H1 (cell line): ENCODE data around the gene PRSS21. TPM values are rescaled to one million over a fixed set of nuclear protein-coding genes. Genes with fewer than 3 reads are reported as not detected.

Source experiments
- CTCF ChIA-PET: fragments of 300-600 bp; sonication (Branson Sonifier 250); formaldehyde crosslinking; loops from one replicate; lab custom pipeline; 2021; ENCODE audit not compliant: partially characterized antibody; lab: Charles Lee
- POLR2A ChIA-PET: fragments of 300-600 bp; sonication (Branson Sonifier 250); formaldehyde crosslinking; loops from one replicate; lab custom pipeline; 2021; ENCODE audit warnings: inconsistent platforms; ENCODE audit not compliant: partially characterized antibody; lab: Charles Lee
- DNase-seq, 2 experiments: peaks; one replicate each; pipeline versions ENCODE4 v3.0.0 to v3.0.0-alpha.2; 2010 to 2022; ENCODE audit warnings: low spot score in 2 of 2, low read depth in 1 of 2, mixed read lengths in 1 of 2
- FAIRE-seq: peaks from 2 replicates; lab custom pipeline; 2011; peaks lifted over from hg19 to GRCh38; lab: Jason Lieb, UNC
- H2AFZ ChIP-seq: 2 replicates; pipeline ENCODE4 v1.8.1; 2012; ENCODE audit warnings: low read length, inconsistent platforms
- H2AK5ac ChIP-seq: 2 replicates; pipeline ENCODE4 v1.6.1; 2013; ENCODE audit warnings: low read depth, low read length
- H2BK120ac ChIP-seq: replicated peaks from 2 replicates; pipeline ENCODE3; 2013; ENCODE audit warnings: low read depth, low read length, inconsistent platforms
- H2BK12ac ChIP-seq: 2 replicates; pipeline ENCODE4 v1.6.1; 2013; ENCODE audit warnings: low read depth, low read length
- H2BK15ac ChIP-seq: 2 replicates; pipeline ENCODE4 v1.6.1; 2013; ENCODE audit warnings: low read length
- H2BK20ac ChIP-seq: 2 replicates; pipeline ENCODE4 v1.6.1; 2013; ENCODE audit warnings: low read length
- H2BK5ac ChIP-seq: 2 replicates; pipeline ENCODE4 v1.6.1; 2013; ENCODE audit warnings: low read depth, low read length
- H3K14ac ChIP-seq: 2 replicates; pipeline ENCODE4 v1.6.1; 2013; ENCODE audit warnings: inconsistent platforms; ENCODE audit not compliant: insufficient read length
- H3K18ac ChIP-seq: 2 replicates; pipeline ENCODE4 v1.6.1; 2013; ENCODE audit warnings: low read length; ENCODE audit errors: extremely low read depth
- H3K23ac ChIP-seq: 2 replicates; pipeline ENCODE4 v1.6.1; 2013; ENCODE audit warnings: inconsistent platforms; ENCODE audit not compliant: insufficient read length
- H3K23me2 ChIP-seq: 2 replicates; pipeline ENCODE4 v1.6.1; 2013; ENCODE audit warnings: low read depth, low read length
- H3K27ac ChIP-seq: 2 replicates; pipeline ENCODE4 v1.6.1; 2011; ENCODE audit warnings: low read depth, low read length, inconsistent platforms
- H3K27me3 ChIP-seq, 4 experiments: replicated peaks in 1 of 4; 1 replicate in 1 of 4; 2 replicates in 3 of 4; pipeline versions ENCODE4 v1.6.1 to v1.8.1; 2011 to 2013; ENCODE audit warnings: low read length in 3 of 4, mild to moderate bottlenecking in 3 of 4, inconsistent platforms in 2 of 4, mixed read lengths in 2 of 4, moderate library complexity in 1 of 4; ENCODE audit not compliant: control insufficient read depth in 3 of 4, insufficient read depth in 3 of 4; ENCODE audit errors: extremely low read depth in 1 of 4
- H3K36me3 ChIP-seq, 4 experiments: 2 replicates each; pipeline versions ENCODE4 v1.6.1 to v1.8.1; 2011 to 2013; ENCODE audit warnings: mild to moderate bottlenecking in 4 of 4, low read length in 3 of 4, moderate library complexity in 2 of 4, control low read depth in 1 of 4, inconsistent platforms in 1 of 4; ENCODE audit not compliant: insufficient read depth in 4 of 4, control insufficient read depth in 2 of 4
- H3K4ac ChIP-seq: replicated peaks from 2 replicates; pipeline ENCODE3; 2013; ENCODE audit warnings: low read length, low read depth, mixed read lengths, inconsistent platforms; ENCODE audit not compliant: insufficient read length
- H3K4me1 ChIP-seq, 4 experiments: replicated peaks in 1 of 4; 1 replicate in 1 of 4; 2 replicates in 3 of 4; pipeline versions ENCODE4 v1.6.1 to v1.8.1; 2011 to 2013; ENCODE audit warnings: low read length in 3 of 4, inconsistent platforms in 2 of 4, mixed read lengths in 1 of 4; ENCODE audit not compliant: insufficient read depth in 4 of 4, control insufficient read depth in 3 of 4
- H3K4me2 ChIP-seq, 2 experiments: 2 replicates each; pipeline versions ENCODE4 v1.6.1 to v1.8.1; 2011 to 2013; ENCODE audit warnings: low read depth in 2 of 2, low read length in 2 of 2, control low read depth in 1 of 2, inconsistent platforms in 1 of 2, mild to moderate bottlenecking in 1 of 2; ENCODE audit not compliant: insufficient read depth in 1 of 2
- H3K4me3 ChIP-seq, 4 experiments: fragments of 200-600, 300-600 bp in 1 of 4; sonication (generic), shearing (Covaris generic), sonication (Bioruptor Twin) in 1 of 4; 2 replicates each; pipeline versions ENCODE4 v1.5.1 to v1.8.1; 2011 to 2016; ENCODE audit warnings: low read length in 4 of 4, low read depth in 3 of 4, control low read depth in 2 of 4, inconsistent platforms in 2 of 4, mild to moderate bottlenecking in 2 of 4, mixed read lengths in 1 of 4, moderate library complexity in 1 of 4; ENCODE audit not compliant: insufficient read depth in 2 of 4; ENCODE audit errors: extremely low read depth in 1 of 4
- H3K56ac ChIP-seq: replicated peaks from 2 replicates; pipeline ENCODE3; 2013; ENCODE audit warnings: low read depth, mild to moderate bottlenecking, mixed read lengths, low read length, inconsistent platforms; ENCODE audit not compliant: insufficient read length
- H3K79me1 ChIP-seq: 2 replicates; pipeline ENCODE4 v1.6.1; 2013; ENCODE audit warnings: low read depth, low read length, control low read depth
- H3K79me2 ChIP-seq, 2 experiments: 2 replicates each; pipeline versions ENCODE4 v1.6.1 to v1.8.1; 2012 to 2013; ENCODE audit warnings: low read length in 2 of 2, mild to moderate bottlenecking in 2 of 2, inconsistent platforms in 1 of 2; ENCODE audit not compliant: insufficient read depth in 2 of 2, control insufficient read depth in 1 of 2
- H3K9ac ChIP-seq, 4 experiments: replicated peaks in 1 of 4; 1 replicate in 1 of 4; 2 replicates in 3 of 4; pipeline versions ENCODE4 v1.6.1 to v1.8.1; 2011 to 2013; ENCODE audit warnings: low read depth in 3 of 4, low read length in 3 of 4, control low read depth in 2 of 4, mild to moderate bottlenecking in 2 of 4, moderate library complexity in 2 of 4, inconsistent platforms in 1 of 4; ENCODE audit errors: extremely low read depth in 1 of 4
- H3K9me3 ChIP-seq, 2 experiments: 2 replicates each; pipeline versions ENCODE4 v1.6.1 to v1.8.1; 2012 to 2013; ENCODE audit warnings: mild to moderate bottlenecking in 2 of 2, moderate library complexity in 2 of 2, control low read depth in 1 of 2, inconsistent platforms in 1 of 2, low read depth in 1 of 2, low read length in 1 of 2, mixed read lengths in 1 of 2; ENCODE audit not compliant: insufficient read depth in 2 of 2
- H4K20me1 ChIP-seq, 2 experiments: replicated peaks in 1 of 2; 2 replicates each; pipeline versions ENCODE3 to v1.8.1; 2011 to 2013; ENCODE audit warnings: inconsistent platforms in 2 of 2, low read length in 2 of 2, mild to moderate bottlenecking in 1 of 2; ENCODE audit not compliant: insufficient read depth in 2 of 2, control insufficient read depth in 1 of 2
- H4K5ac ChIP-seq: 2 replicates; pipeline ENCODE4 v1.6.1; 2013; ENCODE audit warnings: low read length, low read depth, mixed read lengths, inconsistent platforms; ENCODE audit not compliant: insufficient read length
- H4K8ac ChIP-seq: 2 replicates; pipeline ENCODE4 v1.8.0; 2013; ENCODE audit warnings: mild to moderate bottlenecking, moderate library complexity, low read length, inconsistent platforms; ENCODE audit not compliant: insufficient read depth; ENCODE audit errors: extremely low read depth
- H4K91ac ChIP-seq: replicated peaks from 2 replicates; pipeline ENCODE3; 2013; ENCODE audit warnings: low read length, mixed read lengths, inconsistent platforms; ENCODE audit not compliant: insufficient read length
- ASH2L ChIP-seq: fragments of 200-600, 300-600 bp; sonication (generic); IDR thresholded peaks from one replicate; pipeline ENCODE4 v1.7.1; 2017; ENCODE audit warnings: low read length
- CTBP2 ChIP-seq: IDR thresholded peaks from 2 replicates; pipeline ENCODE4 v1.7.0; 2011; ENCODE audit warnings: borderline replicate concordance, mild to moderate bottlenecking, moderate library complexity, mixed read lengths, low read length; ENCODE audit not compliant: insufficient read depth, insufficient read length
- HDAC2 ChIP-seq, 2 experiments: fragments of 300-600 bp in 1 of 2; sonication (generic) in 1 of 2; IDR thresholded peaks; 2 replicates each; pipeline ENCODE4 v1.6.1; 2011 to 2012; ENCODE audit warnings: low read depth in 2 of 2, low read length in 2 of 2, mild to moderate bottlenecking in 2 of 2, moderate library complexity in 2 of 2, borderline replicate concordance in 1 of 2, inconsistent platforms in 1 of 2
- HDAC6 ChIP-seq: IDR thresholded peaks from one replicate; pipeline ENCODE4 v1.7.1; 2012; ENCODE audit warnings: low read depth, mild to moderate bottlenecking, inconsistent platforms, low read length, moderate library complexity
- KDM4A ChIP-seq: IDR thresholded peaks from one replicate; pipeline ENCODE4 v1.7.1; 2012; ENCODE audit warnings: low read depth, mild to moderate bottlenecking, moderate library complexity, low read length, inconsistent platforms; ENCODE audit not compliant: severe bottlenecking
- NANOG ChIP-seq: IDR thresholded peaks from 2 replicates; pipeline ENCODE4 v1.6.1; 2011; ENCODE audit warnings: low read length, low read depth, mild to moderate bottlenecking, inconsistent platforms; ENCODE audit not compliant: insufficient read depth, poor library complexity, severe bottlenecking
- RNF2 ChIP-seq: fragments of 200-900, 300-1000 bp; sonication (generic); IDR thresholded peaks from 2 replicates; pipeline ENCODE4 v1.7.1; 2016; ENCODE audit warnings: borderline replicate concordance, low read depth, mild to moderate bottlenecking, antibody characterized with exemption, low read length; ENCODE audit not compliant: poor library complexity, severe bottlenecking; ENCODE audit errors: missing control alignments
- SIX5 ChIP-seq: IDR thresholded peaks from 2 replicates; pipeline ENCODE4 v1.6.1; 2011; ENCODE audit warnings: mild to moderate bottlenecking, low read depth, low read length
- SP1 ChIP-seq: IDR thresholded peaks from 2 replicates; pipeline ENCODE4 v1.6.1; 2011; ENCODE audit warnings: low read depth, low read length
- SP2 ChIP-seq: IDR thresholded peaks from 2 replicates; pipeline ENCODE4 v1.6.1; 2012; ENCODE audit warnings: mild to moderate bottlenecking, low read length, inconsistent platforms
- TAF1 ChIP-seq: IDR thresholded peaks from 2 replicates; pipeline ENCODE4 v1.6.1; 2011; ENCODE audit warnings: mild to moderate bottlenecking, low read depth, low read length
- ZNF274 ChIP-seq: IDR thresholded peaks from 2 replicates; pipeline ENCODE4 v1.7.0; 2012; ENCODE audit warnings: low read length, borderline replicate concordance; ENCODE audit errors: extremely low read depth
- WGBS, 2 experiments: shearing (Covaris generic) in 1 of 2; methylation state at CpG; one replicate each; pipeline versions ENCODE4 v1.1.6 to v1.1.7; 2013 to 2015; ENCODE audit warnings: low lambda C conversion rate in 2 of 2, mixed read lengths in 2 of 2, inconsistent platforms in 1 of 2, low coverage in 1 of 2, missing lambda C conversion rate in 1 of 2; ENCODE audit not compliant: insufficient replicate concordance in 2 of 2, insufficient coverage in 1 of 2, insufficient read length in 1 of 2; ENCODE audit errors: extremely low coverage in 1 of 2, missing lambda C conversion rate in 1 of 2; 5-methylcytosine and 5-hydroxymethylcytosine counted together
- polyA plus RNA-seq, 7 experiments: library from polyadenylated mRNA; depleted of rRNA in 3 of 7; stranded (reverse) in 5 of 7; unstranded in 2 of 7; fragments of >200 nt in 5 of 7; fragments of 200-250 nt in 2 of 7; gene quantifications; 1 replicate in 5 of 7; 2 replicates in 1 of 7; 4 replicates in 1 of 7; pipeline versions ENCODE4 v1.2.1 to v1.2.3, GENCODE V29; 2011 to 2013; ENCODE audit warnings: missing spikeins in 2 of 7, mixed read lengths in 2 of 7
- total RNA-seq: library from RNA; stranded (reverse); fragmentation: NEBNext Ultra II Directional; extraction: Animal tissue kit (Norgen Biotek cat#: 25700); gene quantifications from 2 replicates; pipeline ENCODE4 v1.2.1, GENCODE V29; 2021

The PRSS21 gene
- total and polyA plus RNA-seq, 2 of the 8 experiments (the other 6 are each of a cell fraction or from before 2014, with no cell fraction given), result 0.76 to 1.0 TPM

DNA sequence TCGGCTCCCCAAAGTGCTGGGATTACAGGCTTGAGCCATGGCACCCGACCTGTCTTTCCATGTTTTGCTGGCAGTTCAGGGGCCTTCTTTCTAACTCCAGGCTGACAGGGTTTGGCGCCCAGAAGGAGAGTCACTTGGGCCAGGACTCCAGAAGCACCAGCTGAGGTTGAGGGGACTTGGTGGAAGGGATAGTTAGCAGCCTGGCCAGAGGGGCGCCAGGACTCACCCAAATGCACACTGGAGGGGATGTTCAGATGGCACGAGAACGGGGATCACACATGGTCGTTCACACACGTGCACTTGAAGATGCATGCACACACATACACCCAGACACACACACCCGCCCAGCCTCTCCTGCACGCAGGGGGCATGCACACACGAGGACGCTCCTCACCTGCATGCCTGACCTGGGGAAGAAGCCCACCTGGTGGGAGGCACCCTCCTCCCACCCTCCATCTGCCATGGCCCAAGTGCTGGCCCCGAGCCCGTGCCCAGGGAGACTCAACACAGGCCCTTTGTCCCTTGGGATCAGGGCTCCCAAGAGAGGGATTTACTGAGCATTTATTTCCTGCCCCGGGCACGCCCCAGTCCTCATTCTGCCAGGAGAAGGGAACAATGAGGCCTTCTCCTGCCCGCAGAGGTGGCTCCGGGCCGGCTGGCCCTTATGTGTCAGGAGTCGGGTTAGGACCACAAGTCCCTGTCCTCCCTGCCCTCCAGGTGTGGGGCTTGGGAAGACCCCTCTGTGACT is 2.3 kb upstream of the PRSS21 start:
- ChIA-PET CTCF (interaction anchor here (0.6 to 1.6 kb wide), 5 partner anchors 11 to 96 kb away, joined by 3 to 5 read pairs (median 3); no protein-coding TSS in a partner anchor), POLR2A (no interaction called here)
- no peaks in the 10 kb centered on the region for H3K9me3 ChIP-seq
- no peaks in the 10 kb centered on the region for H4K20me1 ChIP-seq
- H3K9ac ChIP-seq, result no peak overlapping the region
- no peak overlapping the region for H3K4ac ChIP-seq
- DNase-seq, result no peak
- no peaks in the 10 kb centered on the region for H3K79me1 ChIP-seq
- no peak overlapping the region for H4K5ac ChIP-seq
- H3K27me3 ChIP-seq, result 0 out of 7 replicates have a peak, but pooled peaks cover 0 to 2% (median 0%) of the 10 kb centered on the region in 4 experiments
- no peak overlapping the region for H2AK5ac ChIP-seq
- H4K8ac ChIP-seq, result no peak overlapping the region; the same call in 1 of the 2 replicates
- H3K23ac ChIP-seq, result no peak overlapping the region
- no peak for FAIRE-seq
- no peak overlapping the region for H2BK15ac ChIP-seq
- H3K56ac ChIP-seq, result no peak overlapping the region
- no peak overlapping the region for H3K4me3 ChIP-seq
- H3K14ac ChIP-seq, result no peak overlapping the region
- H3K79me2 ChIP-seq, result no peaks in the 10 kb centered on the region
- no peak overlapping the region for H2AFZ ChIP-seq
- H3K4me1 ChIP-seq, result peaks cover 0 to 11% (median 1%) of the 10 kb centered on the region in 4 experiments; a peak in 2 of 7 replicates
- no peaks in the 10 kb centered on the region for H3K36me3 ChIP-seq
- H2BK5ac ChIP-seq, result no peak overlapping the region
- H4K91ac ChIP-seq, result no peak overlapping the region
- H3K4me2 ChIP-seq, result no peak overlapping the region
- 91% methylated on average over 19 of the region's 20 CpGs; no CpG with 5 or more reads in 1 of the 2 experiments for WGBS, 2 experiments
- no peak overlapping the region for H3K27ac ChIP-seq
- H2BK12ac ChIP-seq, result no peak overlapping the region; the same call in 1 of the 2 replicates
- H2BK120ac ChIP-seq, result no peak overlapping the region
- no peaks in the 10 kb centered on the region for H3K23me2 ChIP-seq
- H2BK20ac ChIP-seq, result no peak overlapping the region
- H3K18ac ChIP-seq, result no peak overlapping the region
- TF ChIP-seq HDAC6, result no peak
- TF ChIP-seq NANOG, result no peak
- TF ChIP-seq TAF1, result no peak
- TF ChIP-seq SP2, result no peak
- no peak for TF ChIP-seq CTBP2
- TF ChIP-seq KDM4A, result no peak
- TF ChIP-seq SIX5, result no peak
- no peak for TF ChIP-seq HDAC2 (IDR thresholded peaks at IDR 0.05; ENCODE audit: borderline replicate concordance in 1 of 2, low read depth in 2 of 2, low read length in 2 of 2)
- no peak for TF ChIP-seq SP1
- no peak for TF ChIP-seq RNF2
- TF ChIP-seq ZNF274, result no peak
- TF ChIP-seq ASH2L, result no peak
